ENCODE results near the gene PLEKHO1.
"Not testable (repeated sequence)": the region's sequence is repeated elsewhere in the genome, so short reads cannot be mapped to it uniquely, and the experiment has no call there.

- not testable (repeated sequence) for TF ChIP-seq POLR2A (IDR thresholded peaks at IDR 0.05; ENCODE audit: low read length); GATA1 (IDR thresholded peaks at IDR 0.05; ENCODE audit: low read depth, low read length)
These were observed 3.7 kb upstream of the PLEKHO1 start for GRCh38 chr1:150146016-150146415.
